Suprapubic skin (tissue), 3 donors: Measurements from ENCODE around the gene DLGAP4.

Experiments
- CTCF ChIP-seq, 2 donors: fragments of 200-600 bp in 1 of 2; fragments of 450-650 bp in 1 of 2; sonication (generic) in 1 of 2; IDR thresholded peaks; one replicate each; pipeline ENCODE4 v1.5.1; 2016 to 2019; ENCODE audit warnings: antibody characterized with exemption in 2 of 2, mild to moderate bottlenecking in 1 of 2, moderate library complexity in 1 of 2
- EP300 ChIP-seq: sonication (generic); formaldehyde crosslinking; IDR thresholded peaks from one replicate; pipeline ENCODE4 v1.6.1; 2017; ENCODE audit warnings: antibody characterized with exemption

- TF ChIP-seq EP300 (no peak), CTCF (IDR thresholded peaks at IDR 0.05) (no peak)
Observed at GRCh38 chr20:36473164-36473563, 167.0 kb downstream of the DLGAP4 start.
